NB4 (cell line): ENCODE data around the gene RSPH1.
A peak's percentile ranks its signal among the peaks of the same experiment; 100 is the strongest.

ENCODE experiments used
- DNase-seq: peaks from one replicate; pipeline ENCODE4 v3.0.0; 2010; ENCODE audit warnings: low read depth
- H3K4me3 ChIP-seq: one replicate; pipeline ENCODE4 v1.5.1; 2011; ENCODE audit warnings: mild to moderate bottlenecking, low read depth, low read length, moderate library complexity
- CTCF ChIP-seq: IDR thresholded peaks from one replicate; pipeline ENCODE4 v1.5.1; 2012; ENCODE audit warnings: low read depth, low read length
- MAX ChIP-seq: IDR thresholded peaks from 2 replicates; pipeline ENCODE4 v1.6.1; 2011; ENCODE audit warnings: low read depth, low read length
- MYC ChIP-seq: IDR thresholded peaks from 2 replicates; pipeline ENCODE4 v1.6.1; 2011; ENCODE audit warnings: low read depth, low read length
- POLR2A ChIP-seq: IDR thresholded peaks from 2 replicates; pipeline ENCODE4 v1.6.1; 2011; ENCODE audit warnings: mild to moderate bottlenecking; ENCODE audit not compliant: insufficient read length; ENCODE audit errors: extremely low read depth

Gene RSPH1

GRCh38 chr21:42467140-42467983 lies 28.7 kb downstream of the RSPH1 start:
- no peak overlapping the region for H3K4me3 ChIP-seq
- peak; percentile 96 for DNase-seq
- TF ChIP-seq CTCF (peak; percentile 31), POLR2A (no peak), MYC (peak; percentile 82), MAX (peak; percentile 63)

- no peak for DNase-seq
- no peak overlapping the region for H3K4me3 ChIP-seq
- TF ChIP-seq MYC, result no peak
- TF ChIP-seq CTCF, result no peak
- no peak for TF ChIP-seq MAX
- TF ChIP-seq POLR2A, result no peak
Measured at GRCh38 chr21:42466700-42467099, 29.3 kb downstream of the RSPH1 start.

- TF ChIP-seq MYC (no peak), POLR2A (no peak), MAX (no peak), CTCF (no peak)
- H3K4me3 ChIP-seq, result no peak overlapping the region
- no peak for DNase-seq
Measured at GRCh38 chr21:42465803-42466127, 30.3 kb downstream of the RSPH1 start.

GRCh38 chr21:42465008-42465802 lies 30.8 kb downstream of the RSPH1 start:
- TF ChIP-seq MYC (peak; percentile 36; the same call in 1 of the 2 replicates), POLR2A (no peak), MAX (0 out of 2 replicates have a peak, but pooled peaks have one; percentile 22), CTCF (no peak)
- H3K4me3 ChIP-seq, result peak overlapping the region; percentile 2
- peak; percentile 94 for DNase-seq

- TF ChIP-seq CTCF, result no peak
- peak; percentile 62 for TF ChIP-seq MAX
- no peak overlapping the region for H3K4me3 ChIP-seq
- peak; percentile 74 for DNase-seq
Measured at GRCh38 chr21:42463861-42464515, 32.0 kb downstream of the RSPH1 start.
